ENCODE results near the gene TPP2.

TPP2 gene

GRCh38 chr13:102558029-102558428 lies 38.8 kb upstream of the TPP2 start:
- Histone ChIP-seq H3K9me3 (no peaks in the 10 kb centered on the region), H3K27me3 (no peaks in the 10 kb centered on the region), H3K4me1 (no peaks in the 10 kb centered on the region), H3K36me3 (no peaks in the 10 kb centered on the region), H3K27ac (no peak overlapping the region), H3K4me3 (no peak overlapping the region)
- intact Hi-C loops (cut with DNase I; ENCODE audit: low total_unique reads) = no loop called here
- no peak for DNase-seq
- TF ChIP-seq, protein P1, sequence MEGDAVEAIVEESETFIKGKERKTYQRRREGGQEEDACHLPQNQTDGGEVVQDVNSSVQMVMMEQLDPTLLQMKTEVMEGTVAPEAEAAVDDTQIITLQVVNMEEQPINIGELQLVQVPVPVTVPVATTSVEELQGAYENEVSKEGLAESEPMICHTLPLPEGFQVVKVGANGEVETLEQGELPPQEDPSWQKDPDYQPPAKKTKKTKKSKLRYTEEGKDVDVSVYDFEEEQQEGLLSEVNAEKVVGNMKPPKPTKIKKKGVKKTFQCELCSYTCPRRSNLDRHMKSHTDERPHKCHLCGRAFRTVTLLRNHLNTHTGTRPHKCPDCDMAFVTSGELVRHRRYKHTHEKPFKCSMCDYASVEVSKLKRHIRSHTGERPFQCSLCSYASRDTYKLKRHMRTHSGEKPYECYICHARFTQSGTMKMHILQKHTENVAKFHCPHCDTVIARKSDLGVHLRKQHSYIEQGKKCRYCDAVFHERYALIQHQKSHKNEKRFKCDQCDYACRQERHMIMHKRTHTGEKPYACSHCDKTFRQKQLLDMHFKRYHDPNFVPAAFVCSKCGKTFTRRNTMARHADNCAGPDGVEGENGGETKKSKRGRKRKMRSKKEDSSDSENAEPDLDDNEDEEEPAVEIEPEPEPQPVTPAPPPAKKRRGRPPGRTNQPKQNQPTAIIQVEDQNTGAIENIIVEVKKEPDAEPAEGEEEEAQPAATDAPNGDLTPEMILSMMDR (IDR thresholded peaks at IDR 0.05) = no peak

DNA sequence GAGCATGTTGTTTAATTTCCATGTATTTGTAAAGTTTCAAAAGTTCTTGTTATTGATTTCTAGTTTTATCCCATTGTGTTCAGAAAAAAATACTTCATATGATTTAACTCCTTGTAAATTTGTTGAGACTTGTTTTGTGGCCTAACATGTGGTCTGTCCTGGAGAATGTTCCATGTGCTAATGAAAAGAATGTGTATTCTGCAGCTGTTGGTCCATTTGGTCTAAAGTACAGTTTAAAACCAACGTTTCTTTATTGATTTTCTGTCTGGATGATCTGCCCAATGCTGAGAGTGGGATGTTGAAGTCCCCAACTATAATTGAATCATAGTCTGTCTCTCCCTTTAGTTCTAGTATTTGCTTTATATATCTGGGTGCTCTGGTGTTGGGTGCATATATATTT lies 34.9 kb upstream of the TPP2 start:
- no peak for DNase-seq
- no peaks in the 10 kb centered on the region for H3K9me3 ChIP-seq
- H3K4me1 ChIP-seq = no peaks in the 10 kb centered on the region
- intact Hi-C loops (cut with DNase I; ENCODE audit: low total_unique reads) = no loop called here
- no peaks in the 10 kb centered on the region for H3K36me3 ChIP-seq
- TF ChIP-seq, protein P1 (IDR thresholded peaks at IDR 0.05) = no peak
- no peak overlapping the region for H3K27ac ChIP-seq
- peaks cover 0 to 3% of the 10 kb centered on the region in 2 donors for H3K27me3 ChIP-seq
- no peak overlapping the region for H3K4me3 ChIP-seq

- Histone ChIP-seq H3K27ac (no peak overlapping the region), H3K4me3 (no peak overlapping the region), H3K4me1 (no peaks in the 10 kb centered on the region), H3K9me3 (no peaks in the 10 kb centered on the region), H3K36me3 (no peaks in the 10 kb centered on the region), H3K27me3 (peaks cover 0 to 3% of the 10 kb centered on the region in 2 donors)
- TF ChIP-seq, protein P1 (IDR thresholded peaks at IDR 0.05) = no peak
- no peak for DNase-seq
- intact Hi-C loops (cut with DNase I; ENCODE audit: low total_unique reads) = no loop called here
Observed at GRCh38 chr13:102563267-102563666, 33.5 kb upstream of the TPP2 start.

- no peaks in the 10 kb centered on the region for H3K9me3 ChIP-seq
- intact Hi-C loops (cut with DNase I; ENCODE audit: low total_unique reads) = no loop called here
- DNase-seq = no peak
- H3K36me3 ChIP-seq = no peaks in the 10 kb centered on the region
- H3K27ac ChIP-seq = no peak overlapping the region
- H3K4me1 ChIP-seq = no peaks in the 10 kb centered on the region
- H3K27me3 ChIP-seq = peaks cover 0 to 3% of the 10 kb centered on the region in 2 donors
- TF ChIP-seq, protein P1 (IDR thresholded peaks at IDR 0.05) = no peak
- H3K4me3 ChIP-seq = no peak overlapping the region
Observed at GRCh38 chr13:102564564-102564963, 32.2 kb upstream of the TPP2 start.

DNA sequence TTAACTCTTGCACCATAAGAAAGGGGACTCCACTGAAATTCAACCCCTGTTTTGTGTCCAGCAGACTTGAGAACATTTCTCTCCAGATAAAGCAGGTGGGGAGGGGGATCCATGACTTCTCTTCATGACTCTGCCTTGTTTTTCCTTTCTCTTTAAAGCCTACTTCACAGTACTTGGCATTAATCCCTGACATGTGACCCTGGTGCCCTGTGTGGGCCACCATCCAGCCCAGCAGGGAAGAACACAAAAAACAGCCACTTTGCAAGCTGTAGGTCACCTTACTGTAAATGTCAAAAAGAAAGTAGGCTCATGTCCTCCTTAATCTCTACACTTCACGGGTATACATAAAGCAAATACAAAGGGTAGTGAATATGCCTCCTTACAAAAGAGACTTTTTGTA lies 30.3 kb upstream of the TPP2 start:
- TF ChIP-seq, protein P1 (IDR thresholded peaks at IDR 0.05) = no peak
- Histone ChIP-seq H3K9me3 (no peaks in the 10 kb centered on the region), H3K4me3 (no peak overlapping the region), H3K27ac (no peak overlapping the region), H3K27me3 (peaks cover 0 to 7% of the 10 kb centered on the region in 2 donors), H3K36me3 (no peaks in the 10 kb centered on the region), H3K4me1 (no peaks in the 10 kb centered on the region)
- no peak for DNase-seq
- intact Hi-C loops (cut with DNase I; ENCODE audit: low total_unique reads) = no loop called here

DNA sequence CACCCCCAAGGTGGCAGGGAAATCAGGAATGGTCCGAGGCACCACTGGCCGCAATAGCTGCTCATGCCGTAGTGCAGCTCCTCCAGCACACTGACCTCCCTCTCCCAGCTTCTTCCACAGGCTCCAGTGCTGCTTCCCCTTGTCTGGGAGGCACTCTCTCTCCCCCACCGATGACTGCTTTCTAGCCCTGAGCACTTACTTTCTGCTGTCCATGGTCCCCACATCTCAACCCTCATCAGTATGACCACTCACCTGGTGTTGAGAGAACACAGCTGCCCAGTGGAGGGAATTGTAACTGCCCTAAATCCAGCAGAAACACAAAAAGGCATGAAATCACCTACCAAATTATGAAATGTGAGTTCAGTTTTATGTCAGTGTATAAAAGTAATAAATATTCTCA lies 28.9 kb upstream of the TPP2 start:
- Histone ChIP-seq H3K27ac (no peak overlapping the region), H3K36me3 (no peaks in the 10 kb centered on the region), H3K9me3 (no peaks in the 10 kb centered on the region), H3K4me3 (no peak overlapping the region), H3K4me1 (no peaks in the 10 kb centered on the region), H3K27me3 (peaks cover 0 to 7% of the 10 kb centered on the region in 2 donors)
- no peak for DNase-seq
- TF ChIP-seq, protein P1 (IDR thresholded peaks at IDR 0.05) = no peak
- intact Hi-C loops (cut with DNase I; ENCODE audit: low total_unique reads) = no loop called here
